Prostate gland (tissue), 2 donors: Measurements from ENCODE around the gene CEP250. TPM values are rescaled to one million over a fixed set of nuclear protein-coding genes. Genes with fewer than 3 reads are reported as not detected.

Experiments
- DNase-seq: peaks from one replicate; pipeline ENCODE4 v3.0.0-alpha.2; 2019; ENCODE audit warnings: low spot score
- H3K27ac ChIP-seq, 2 donors: fragments of 200-600 bp; sonication (generic); 2 replicates each; pipeline ENCODE4 v1.5.1; 2017 to 2019
- H3K27me3 ChIP-seq: fragments of 200-600 bp; sonication (generic); replicated peaks from 2 replicates; pipeline ENCODE4 v1.5.1; 2019; ENCODE audit not compliant: insufficient read depth
- H3K36me3 ChIP-seq, 2 donors: fragments of 200-600 bp; sonication (generic); 1 replicate in 1 of 2; 2 replicates in 1 of 2; pipeline versions ENCODE4 v1.5.1 to v1.8.1; 2017 to 2019
- H3K4me1 ChIP-seq: fragments of 200-600 bp; sonication (generic); replicated peaks from 2 replicates; pipeline ENCODE4 v1.5.1; 2019
- H3K4me3 ChIP-seq, 2 donors: fragments of 200-600 bp; sonication (generic); 2 replicates each; pipeline ENCODE4 v1.5.1; 2017 to 2019
- H3K9me3 ChIP-seq: fragments of 200-600 bp; sonication (generic); 2 replicates; pipeline ENCODE4 v1.5.1; 2017
- CTCF ChIP-seq, 4 experiments: fragments of 200-600 bp in 2 of 4; fragments of 450-650 bp in 2 of 4; sonication (generic) in 2 of 4; IDR thresholded peaks; 1 replicate in 3 of 4; 2 replicates in 1 of 4; pipeline ENCODE4 v1.5.1; 2016 to 2019; ENCODE audit warnings: antibody characterized with exemption in 4 of 4, mild to moderate bottlenecking in 2 of 4, moderate library complexity in 2 of 4
- POLR2A ChIP-seq: fragments of 450-650 bp; IDR thresholded peaks from one replicate; pipeline ENCODE4 v1.6.1; 2016; ENCODE audit warnings: antibody characterized with exemption, mild to moderate bottlenecking
- POLR2AphosphoS5 ChIP-seq: sonication (generic); formaldehyde crosslinking; IDR thresholded peaks from one replicate; pipeline ENCODE4 v1.6.1; 2017; ENCODE audit warnings: antibody characterized with exemption
- WGBS: methylation state at CpG from one replicate; pipeline ENCODE4 v1.1.5; 2018; 5-methylcytosine and 5-hydroxymethylcytosine counted together
- intact Hi-C: fragments of 100-400 bp; cut with DNase I; formaldehyde crosslinking; loops from one replicate; pipeline ENCODE4 v1.14.2; 2022
- total RNA-seq, 2 donors: library from RNA; depleted of rRNA; stranded (reverse); fragments of >200 nt; gene quantifications; one replicate each; pipeline ENCODE4 v1.1.0, GENCODE V29; 2016

Gene CEP250
- total RNA-seq, 2 donors from 2014 or later = 35.2 to 36.9 TPM

- H3K4me1 ChIP-seq = no peaks in the 10 kb centered on the region
- WGBS = 80% methylated on average over 3 of the region's 3 CpGs
- intact Hi-C loops = no loop called here
- no peak overlapping the region for H3K27ac ChIP-seq
- no peak for TF ChIP-seq POLR2A
- no peak for TF ChIP-seq CTCF (IDR thresholded peaks at IDR 0.05)
- TF ChIP-seq POLR2AphosphoS5 = no peak
- no peak for DNase-seq
- peaks cover 6 to 19% of the 10 kb centered on the region in 2 donors for H3K36me3 ChIP-seq
- H3K9me3 ChIP-seq = no peaks in the 10 kb centered on the region
- H3K4me3 ChIP-seq = no peak overlapping the region
- no peaks in the 10 kb centered on the region for H3K27me3 ChIP-seq
These were observed 50.8 kb downstream of the CEP250 start for GRCh38 chr20:35506179-35506578.

- Histone ChIP-seq H3K4me3 (no peak overlapping the region), H3K4me1 (no peaks in the 10 kb centered on the region), H3K9me3 (no peaks in the 10 kb centered on the region), H3K27ac (no peak overlapping the region), H3K36me3 (peaks cover 6 to 19% of the 10 kb centered on the region in 2 donors), H3K27me3 (no peaks in the 10 kb centered on the region)
- WGBS = 86% methylated on average over 6 of the region's 6 CpGs
- no peak for TF ChIP-seq POLR2A
- no peak for TF ChIP-seq CTCF (IDR thresholded peaks at IDR 0.05)
- TF ChIP-seq POLR2AphosphoS5 = no peak
- DNase-seq = no peak
- intact Hi-C loops = no loop called here
These were observed 51.7 kb downstream of the CEP250 start for GRCh38 chr20:35506872-35507638.

GRCh38 chr20:35508493-35509218 lies 53.3 kb downstream of the CEP250 start:
- no peak overlapping the region for H3K4me3 ChIP-seq
- H3K27me3 ChIP-seq = no peaks in the 10 kb centered on the region
- no peaks in the 10 kb centered on the region for H3K4me1 ChIP-seq
- DNase-seq = no peak
- H3K9me3 ChIP-seq = no peaks in the 10 kb centered on the region
- peaks cover 6 to 10% of the 10 kb centered on the region in 2 donors for H3K36me3 ChIP-seq
- intact Hi-C loops = no loop called here
- no peak for TF ChIP-seq CTCF (IDR thresholded peaks at IDR 0.05)
- TF ChIP-seq POLR2A = no peak
- no peak for TF ChIP-seq POLR2AphosphoS5
- WGBS = 86% methylated on average over 10 of the region's 10 CpGs
- no peak overlapping the region for H3K27ac ChIP-seq

GRCh38 chr20:35510951-35511735 lies 55.7 kb downstream of the CEP250 start:
- Histone ChIP-seq H3K36me3 (peaks cover 0 to 10% of the 10 kb centered on the region in 2 donors), H3K9me3 (no peaks in the 10 kb centered on the region), H3K4me1 (no peaks in the 10 kb centered on the region), H3K27ac (no peak overlapping the region), H3K27me3 (no peaks in the 10 kb centered on the region), H3K4me3 (no peak overlapping the region)
- intact Hi-C loops = no loop called here
- 83% methylated on average over 12 of the region's 12 CpGs for WGBS
- TF ChIP-seq CTCF (IDR thresholded peaks at IDR 0.05) (no peak), POLR2A (no peak), POLR2AphosphoS5 (no peak)
- no peak for DNase-seq
